ENCODE data around the gene CYRIA. TPM values are rescaled to one million over a fixed set of nuclear protein-coding genes. Genes with fewer than 3 reads are reported as not detected.

CYRIA gene
- polyA plus RNA-seq, 1 donor, result 5.3 TPM

- DNase-seq, result no peak
- no CpG with 5 or more reads among the region's 5 CpGs for WGBS (ENCODE audit: insufficient coverage, low lambda C conversion rate)
- no peak overlapping the region for H3K4me3 ChIP-seq (ENCODE audit: low read length)
- H3K36me3 ChIP-seq (ENCODE audit: control insufficient read depth, insufficient read depth, low read length), result no peaks in the 10 kb centered on the region
- no peaks in the 10 kb centered on the region for H3K4me1 ChIP-seq (ENCODE audit: control insufficient read depth, insufficient read depth, low read length)
- H3K9me3 ChIP-seq (ENCODE audit: control insufficient read depth, low read depth, low read length), result no peaks in the 10 kb centered on the region
- no peaks in the 10 kb centered on the region for H3K27me3 ChIP-seq (ENCODE audit: control insufficient read depth, insufficient read depth, low read length)
- no peak overlapping the region for H3K27ac ChIP-seq (ENCODE audit: low read length)
Measured at GRCh38 chr2:16640867-16641266, 24.8 kb downstream of the CYRIA start.

GRCh38 chr2:16640001-16640700, 25.5 kb downstream of the CYRIA start:
- WGBS (ENCODE audit: insufficient coverage, low lambda C conversion rate), result no CpG with 5 or more reads among the region's 9 CpGs

GRCh38 chr2:16639431-16639830, 26.2 kb downstream of the CYRIA start:
- DNase-seq, result no peak
- H3K27me3 ChIP-seq (ENCODE audit: control insufficient read depth, insufficient read depth, low read length), result peaks cover 4% of the 10 kb centered on the region
- no CpG with 5 or more reads among the region's 2 CpGs for WGBS (ENCODE audit: insufficient coverage, low lambda C conversion rate)

More at GRCh38 chr2:16640001-16640700, 25.5 kb downstream of the CYRIA start:
- DNase-seq, result no peak
- H3K9me3 ChIP-seq (ENCODE audit: control insufficient read depth, low read depth, low read length), result no peaks in the 10 kb centered on the region
- H3K36me3 ChIP-seq (ENCODE audit: control insufficient read depth, insufficient read depth, low read length), result no peaks in the 10 kb centered on the region
- peaks cover 3% of the 10 kb centered on the region for H3K27me3 ChIP-seq (ENCODE audit: control insufficient read depth, insufficient read depth, low read length)
- no peaks in the 10 kb centered on the region for H3K4me1 ChIP-seq (ENCODE audit: control insufficient read depth, insufficient read depth, low read length)
- no peak overlapping the region for H3K27ac ChIP-seq (ENCODE audit: low read length)
- H3K4me3 ChIP-seq (ENCODE audit: low read length), result no peak overlapping the region

GRCh38 chr2:16638946-16639345, 26.7 kb downstream of the CYRIA start:
- DNase-seq, result no peak
- H3K27me3 ChIP-seq (ENCODE audit: control insufficient read depth, insufficient read depth, low read length), result peaks cover 4% of the 10 kb centered on the region
- H3K27ac ChIP-seq (ENCODE audit: low read length), result no peak overlapping the region
- H3K9me3 ChIP-seq (ENCODE audit: control insufficient read depth, low read depth, low read length), result no peaks in the 10 kb centered on the region
- no peak overlapping the region for H3K4me3 ChIP-seq (ENCODE audit: low read length)
- no peaks in the 10 kb centered on the region for H3K36me3 ChIP-seq (ENCODE audit: control insufficient read depth, insufficient read depth, low read length)
- H3K4me1 ChIP-seq (ENCODE audit: control insufficient read depth, insufficient read depth, low read length), result no peaks in the 10 kb centered on the region
- WGBS (ENCODE audit: insufficient coverage, low lambda C conversion rate), result 93% methylated on average over 2 of the region's 8 CpGs

More at GRCh38 chr2:16639431-16639830, 26.2 kb downstream of the CYRIA start:
- H3K36me3 ChIP-seq (ENCODE audit: control insufficient read depth, insufficient read depth, low read length), result no peaks in the 10 kb centered on the region
- no peaks in the 10 kb centered on the region for H3K4me1 ChIP-seq (ENCODE audit: control insufficient read depth, insufficient read depth, low read length)
- no peak overlapping the region for H3K27ac ChIP-seq (ENCODE audit: low read length)
- H3K9me3 ChIP-seq (ENCODE audit: control insufficient read depth, low read depth, low read length), result no peaks in the 10 kb centered on the region
- no peak overlapping the region for H3K4me3 ChIP-seq (ENCODE audit: low read length)

- Histone ChIP-seq H3K27me3 (ENCODE audit: control insufficient read depth, insufficient read depth, low read length) (peaks cover 4% of the 10 kb centered on the region), H3K9me3 (ENCODE audit: control insufficient read depth, low read depth, low read length) (no peaks in the 10 kb centered on the region), H3K4me3 (ENCODE audit: low read length) (no peak overlapping the region), H3K4me1 (ENCODE audit: control insufficient read depth, insufficient read depth, low read length) (no peaks in the 10 kb centered on the region), H3K27ac (ENCODE audit: low read length) (no peak overlapping the region), H3K36me3 (ENCODE audit: control insufficient read depth, insufficient read depth, low read length) (no peaks in the 10 kb centered on the region)
- DNase-seq, result no peak
- WGBS (ENCODE audit: insufficient coverage, low lambda C conversion rate), result no CpG with 5 or more reads among the region's 1 CpG
Measured at GRCh38 chr2:16637304-16637703, 28.3 kb downstream of the CYRIA start.

GRCh38 chr2:16635791-16636699, 29.6 kb downstream of the CYRIA start:
- Histone ChIP-seq H3K4me1 (ENCODE audit: control insufficient read depth, insufficient read depth, low read length) (no peaks in the 10 kb centered on the region), H3K27ac (ENCODE audit: low read length) (no peak overlapping the region), H3K9me3 (ENCODE audit: control insufficient read depth, low read depth, low read length) (no peaks in the 10 kb centered on the region), H3K27me3 (ENCODE audit: control insufficient read depth, insufficient read depth, low read length) (peaks cover 4% of the 10 kb centered on the region), H3K36me3 (ENCODE audit: control insufficient read depth, insufficient read depth, low read length) (no peaks in the 10 kb centered on the region), H3K4me3 (ENCODE audit: low read length) (no peak overlapping the region)
- no CpG with 5 or more reads among the region's 15 CpGs for whole genome bisulfite sequencing (ENCODE audit: insufficient coverage, low lambda C conversion rate)
- DNase-seq, result no peak

GRCh38 chr2:16633621-16634430, 31.8 kb downstream of the CYRIA start:
- no peaks in the 10 kb centered on the region for H3K4me1 ChIP-seq (ENCODE audit: control insufficient read depth, insufficient read depth, low read length)
- H3K27ac ChIP-seq (ENCODE audit: low read length), result no peak overlapping the region
- no peak overlapping the region for H3K4me3 ChIP-seq (ENCODE audit: low read length)
- DNase-seq, result no peak
- 100% methylated on average over 2 of the region's 7 CpGs for WGBS (ENCODE audit: insufficient coverage, low lambda C conversion rate)
- no peaks in the 10 kb centered on the region for H3K36me3 ChIP-seq (ENCODE audit: control insufficient read depth, insufficient read depth, low read length)
- no peaks in the 10 kb centered on the region for H3K9me3 ChIP-seq (ENCODE audit: control insufficient read depth, low read depth, low read length)
- peaks cover 4% of the 10 kb centered on the region for H3K27me3 ChIP-seq (ENCODE audit: control insufficient read depth, insufficient read depth, low read length)

GRCh38 chr2:16632598-16632997, 33.0 kb downstream of the CYRIA start:
- H3K4me1 ChIP-seq (ENCODE audit: control insufficient read depth, insufficient read depth, low read length), result no peaks in the 10 kb centered on the region
- no CpG with 5 or more reads among the region's 7 CpGs for WGBS (ENCODE audit: insufficient coverage, low lambda C conversion rate)

GRCh38 chr2:16630463-16630862, 35.2 kb downstream of the CYRIA start:
- no CpG with 5 or more reads among the region's 3 CpGs for WGBS (ENCODE audit: insufficient coverage, low lambda C conversion rate)
- Histone ChIP-seq H3K4me1 (ENCODE audit: control insufficient read depth, insufficient read depth, low read length) (no peaks in the 10 kb centered on the region), H3K27ac (ENCODE audit: low read length) (no peak overlapping the region), H3K4me3 (ENCODE audit: low read length) (no peak overlapping the region), H3K27me3 (ENCODE audit: control insufficient read depth, insufficient read depth, low read length) (peaks cover 4% of the 10 kb centered on the region), H3K36me3 (ENCODE audit: control insufficient read depth, insufficient read depth, low read length) (no peaks in the 10 kb centered on the region), H3K9me3 (ENCODE audit: control insufficient read depth, low read depth, low read length) (no peaks in the 10 kb centered on the region)
- no peak for DNase-seq

More at GRCh38 chr2:16632598-16632997, 33.0 kb downstream of the CYRIA start:
- Histone ChIP-seq H3K9me3 (ENCODE audit: control insufficient read depth, low read depth, low read length) (no peaks in the 10 kb centered on the region), H3K27ac (ENCODE audit: low read length) (no peak overlapping the region), H3K36me3 (ENCODE audit: control insufficient read depth, insufficient read depth, low read length) (no peaks in the 10 kb centered on the region), H3K27me3 (ENCODE audit: control insufficient read depth, insufficient read depth, low read length) (peaks cover 4% of the 10 kb centered on the region), H3K4me3 (ENCODE audit: low read length) (no peak overlapping the region)
- DNase-seq, result no peak

- no peak for DNase-seq
- no peaks in the 10 kb centered on the region for H3K4me1 ChIP-seq (ENCODE audit: control insufficient read depth, insufficient read depth, low read length)
- no peak overlapping the region for H3K27ac ChIP-seq (ENCODE audit: low read length)
- H3K27me3 ChIP-seq (ENCODE audit: control insufficient read depth, insufficient read depth, low read length), result no peaks in the 10 kb centered on the region
- H3K4me3 ChIP-seq (ENCODE audit: low read length), result no peak overlapping the region
- no peaks in the 10 kb centered on the region for H3K36me3 ChIP-seq (ENCODE audit: control insufficient read depth, insufficient read depth, low read length)
- H3K9me3 ChIP-seq (ENCODE audit: control insufficient read depth, low read depth, low read length), result no peaks in the 10 kb centered on the region
- 100% methylated on average over 1 of the region's 6 CpGs for WGBS (ENCODE audit: insufficient coverage, low lambda C conversion rate)
Measured at GRCh38 chr2:16629770-16630169, 35.9 kb downstream of the CYRIA start.
